ENCODE data around the gene ATP1B4. TPM values are rescaled to one million over a fixed set of nuclear protein-coding genes. Genes with fewer than 3 reads are reported as not detected.

The ATP1B4 gene
- total and polyA plus RNA-seq, 2 of the 8 experiments (the other 6 are each of a cell fraction or from before 2014, with no cell fraction given) = not detected

- TF ChIP-seq SIX5 (IDR thresholded peaks at IDR 0.05; ENCODE audit: low read depth, low read length) (no peak), SIRT6 (IDR thresholded peaks at IDR 0.05; ENCODE audit: low read length) (no peak), JUND (IDR thresholded peaks at IDR 0.05; ENCODE audit: low read length) (no peak), KDM5A (IDR thresholded peaks at IDR 0.05; ENCODE audit: low read length) (no peak)
Observed at GRCh38 chrX:120334603-120335002, 27.3 kb upstream of the ATP1B4 start (continued).
